Measurements from ENCODE around the gene TSSC4.
"Not testable (repeated sequence)": the region's sequence is repeated elsewhere in the genome, so short reads cannot be mapped to it uniquely, and the experiment has no call there.

Gene TSSC4

GRCh38 chr11:2400069-2400761 is at the start of gene TSSC4:
TSSC4 (plus strand) TSS chr11:2400750; CDS start chr11:2402634, 1,884 bp downstream.
- DNase-seq = peak; percentile 99 to 100 (median 100)

GRCh38 chr11:2351701-2352100 is 48.8 kb upstream of the TSSC4 start:
- no peak for DNase-seq

- DNase-seq = no peak
These were observed 48.1 kb upstream of the TSSC4 start for GRCh38 chr11:2352420-2352819.

GRCh38 chr11:2355000-2355644 is 45.4 kb upstream of the TSSC4 start:
- no peak for DNase-seq

- DNase-seq = no peak
These were observed 43.3 kb upstream of the TSSC4 start for GRCh38 chr11:2357246-2357645.

GRCh38 chr11:2357651-2358050 is 42.9 kb upstream of the TSSC4 start:
- DNase-seq = not testable (repeated sequence)

GRCh38 chr11:2358754-2359442 is 41.7 kb upstream of the TSSC4 start:
- no peak for DNase-seq

- no peak for DNase-seq
These were observed 41.0 kb upstream of the TSSC4 start for GRCh38 chr11:2359557-2359956.

- no peak for DNase-seq
These were observed 40.4 kb upstream of the TSSC4 start for GRCh38 chr11:2360081-2360642.

GRCh38 chr11:2361565-2361964 is 39.0 kb upstream of the TSSC4 start:
- no peak for DNase-seq

- DNase-seq = no peak
These were observed 38.1 kb upstream of the TSSC4 start for GRCh38 chr11:2362414-2362813.

GRCh38 chr11:2363130-2363529 is 37.4 kb upstream of the TSSC4 start:
- DNase-seq = no peak

- DNase-seq = no peak
These were observed 36.8 kb upstream of the TSSC4 start for GRCh38 chr11:2363577-2364370.

GRCh38 chr11:2364386-2364785 is 36.2 kb upstream of the TSSC4 start:
- not testable (repeated sequence) for DNase-seq

- no peak for DNase-seq
These were observed 34.9 kb upstream of the TSSC4 start for GRCh38 chr11:2365571-2366210.

GRCh38 chr11:2366276-2366675 is 34.3 kb upstream of the TSSC4 start:
- DNase-seq = no peak

- no peak for DNase-seq
These were observed 33.8 kb upstream of the TSSC4 start for GRCh38 chr11:2366733-2367132.

GRCh38 chr11:2367266-2368160 is 33.0 kb upstream of the TSSC4 start:
- DNase-seq = no peak

GRCh38 chr11:2368178-2368850 is 32.2 kb upstream of the TSSC4 start:
- DNase-seq = no peak

- DNase-seq = no peak
These were observed 31.7 kb upstream of the TSSC4 start for GRCh38 chr11:2368851-2369180.

- DNase-seq = no peak
These were observed 31.2 kb upstream of the TSSC4 start for GRCh38 chr11:2369320-2369719.

Measured in NCI-H1417 (cell line).